ENCODE results near the gene CIART.

GRCh38 chr1:150259758-150260669 lies 22.3 kb upstream of the CIART start:
- TF ChIP-seq ZNF274 (IDR thresholded peaks at IDR 0.05; ENCODE audit: low read depth, low read length) (no peak), YY1 (IDR thresholded peaks at IDR 0.05; ENCODE audit: insufficient read depth, insufficient read length) (no peak), SUZ12 (IDR thresholded peaks at IDR 0.05; ENCODE audit: extremely low read depth, insufficient read depth, insufficient read length) (no peak)
